Medulla oblongata (tissue), 1 donor: ENCODE measurements around the gene FUT2.
"Not testable (repeated sequence)": the region's sequence is repeated elsewhere in the genome, so short reads cannot be mapped to it uniquely, and the experiment has no call there.

Source experiments
- DNase-seq: peaks from one replicate; pipeline ENCODE4 v3.0.0-alpha.2; 2015; ENCODE audit errors: extremely low spot score

FUT2 gene

GRCh38 chr19:48670699-48671445 lies 24.9 kb upstream of the FUT2 start:
- DNase-seq: no peak

DNA sequence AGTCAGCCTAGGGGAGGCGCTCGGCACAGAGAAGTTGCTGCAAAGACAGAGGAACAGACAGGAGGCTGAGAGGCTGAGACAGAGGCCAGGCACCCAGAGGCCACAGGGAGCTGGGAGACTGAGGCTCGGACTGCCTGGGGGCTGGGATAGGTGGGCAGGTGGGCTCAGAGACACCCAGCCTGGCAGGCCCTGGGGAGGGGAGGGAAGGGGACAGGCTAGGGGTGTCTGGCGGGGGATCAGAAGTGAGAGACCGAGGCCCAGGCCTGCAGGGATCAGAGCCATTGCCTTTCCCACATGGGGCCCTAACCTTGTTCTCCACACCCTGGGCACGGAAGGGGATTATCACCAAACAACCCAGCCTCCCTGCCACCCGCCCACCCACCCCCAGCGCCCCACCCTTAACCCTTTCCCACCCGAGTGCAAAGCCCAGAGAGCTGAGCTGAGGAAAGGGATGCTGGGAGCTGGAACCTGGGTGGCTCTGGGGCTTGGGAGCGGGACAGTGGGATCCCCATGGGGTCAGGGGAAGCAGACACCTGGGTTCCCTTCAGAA lies 24.2 kb upstream of the FUT2 start:
- DNase-seq: no peak

GRCh38 chr19:48672994-48673393 lies 22.8 kb upstream of the FUT2 start, which contains the start of gene NTN5:
Gene NTN5 (minus strand): TSS chr19:48673017. CDS start chr19:48670986, 2,031 bp downstream.
- no peak for DNase-seq

DNA sequence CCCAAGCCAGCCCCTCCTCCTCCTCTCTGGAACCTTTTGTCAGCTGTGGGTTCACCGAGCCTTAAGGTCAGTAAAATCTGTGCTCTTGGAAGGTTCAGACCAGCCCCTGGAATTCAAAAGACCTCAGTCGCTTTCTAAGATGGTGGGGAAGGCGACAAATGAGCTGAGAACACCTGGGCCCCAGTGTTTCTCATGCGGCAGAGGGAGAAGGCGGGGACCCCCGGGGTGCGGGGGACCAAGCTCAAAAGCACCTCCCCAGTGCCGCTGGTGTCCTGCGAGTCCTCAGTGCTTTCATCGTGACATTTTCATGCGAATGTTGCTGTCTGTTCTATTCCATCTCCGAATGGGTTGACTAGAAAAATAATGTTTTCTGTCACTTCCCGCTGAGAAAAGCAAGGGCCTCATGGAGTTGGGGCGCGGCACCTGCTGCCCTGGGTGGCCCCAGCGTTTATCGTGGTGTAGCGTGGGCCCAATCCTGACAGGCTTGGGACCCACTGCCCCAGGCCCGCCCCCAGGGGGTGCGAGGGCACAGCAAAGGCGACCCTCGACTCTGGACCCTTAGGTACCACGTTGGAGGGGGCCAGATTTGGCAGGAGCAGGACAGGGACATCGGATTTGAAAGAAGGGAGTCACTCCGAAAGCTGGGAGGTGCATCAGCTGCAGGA lies 22.2 kb upstream of the FUT2 start:
- no peak for DNase-seq

GRCh38 chr19:48674216-48674809 lies 21.5 kb upstream of the FUT2 start:
- no peak for DNase-seq

DNA sequence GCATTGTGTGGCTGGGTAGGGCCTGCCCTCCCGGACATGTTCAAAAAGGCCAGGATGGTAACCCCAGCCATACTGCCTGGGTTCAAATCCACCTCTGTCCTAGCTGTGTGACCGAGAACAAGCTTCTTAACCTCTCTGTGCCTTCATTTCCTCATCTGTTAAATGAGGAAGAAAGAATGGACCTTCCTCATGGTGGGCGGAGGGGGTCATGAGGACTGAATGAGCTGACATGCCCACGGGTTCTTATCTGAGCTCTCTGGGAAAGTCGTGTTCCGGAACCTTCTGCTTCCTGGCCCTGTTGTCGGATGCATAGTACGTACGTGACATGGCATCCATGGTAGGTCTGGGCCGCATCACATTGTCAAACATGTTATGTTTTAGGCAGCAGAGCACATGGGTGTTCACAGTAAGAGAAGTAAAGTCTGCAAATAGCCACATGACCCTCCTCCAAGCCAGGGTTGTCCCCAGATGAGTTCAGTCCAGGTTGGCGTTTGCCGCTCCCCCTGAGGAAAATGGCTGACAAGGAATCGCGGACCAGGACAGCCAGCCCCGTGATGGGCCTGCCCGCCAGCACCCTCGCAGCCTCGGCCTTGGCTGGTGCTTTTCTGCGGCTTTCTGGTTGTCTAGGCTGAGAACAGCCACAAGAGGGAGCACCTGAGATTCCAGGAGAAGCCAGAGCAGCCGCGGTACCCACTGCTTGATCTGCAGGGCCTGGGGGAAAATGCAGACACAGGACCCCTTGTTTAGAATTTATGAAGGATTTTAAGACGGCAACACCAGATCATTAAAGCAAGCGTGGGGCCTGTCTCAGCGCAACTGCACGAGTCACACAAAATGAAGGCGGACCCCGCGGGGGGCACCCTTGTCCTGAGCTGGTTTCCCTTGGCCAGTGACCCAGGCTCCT lies 20.6 kb upstream of the FUT2 start:
- DNase-seq: peak; percentile 95

GRCh38 chr19:48676487-48676886 lies 19.3 kb upstream of the FUT2 start:
- no peak for DNase-seq

DNA sequence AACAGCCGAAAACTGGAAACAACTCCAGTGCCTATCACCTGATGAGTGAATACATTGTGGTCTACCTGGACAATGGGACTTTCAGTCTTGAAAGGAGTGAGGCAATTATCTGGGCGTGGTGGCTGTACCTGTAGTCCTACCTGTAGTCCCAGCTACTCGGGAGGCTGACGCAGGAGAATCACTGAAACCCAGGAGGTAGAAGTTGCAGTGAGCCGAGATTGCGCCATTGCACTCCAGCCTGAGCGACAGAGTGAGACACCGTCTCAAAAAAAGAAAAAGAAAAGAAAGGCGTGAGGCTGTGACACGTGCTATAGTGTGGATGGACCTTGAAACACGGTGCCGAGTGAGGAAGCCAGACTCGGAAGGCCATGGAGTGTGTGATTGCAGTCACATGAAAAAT lies 18.9 kb upstream of the FUT2 start:
- no peak for DNase-seq

- DNase-seq: no peak
These were observed 17.6 kb upstream of the FUT2 start for GRCh38 chr19:48678201-48678600.

DNA sequence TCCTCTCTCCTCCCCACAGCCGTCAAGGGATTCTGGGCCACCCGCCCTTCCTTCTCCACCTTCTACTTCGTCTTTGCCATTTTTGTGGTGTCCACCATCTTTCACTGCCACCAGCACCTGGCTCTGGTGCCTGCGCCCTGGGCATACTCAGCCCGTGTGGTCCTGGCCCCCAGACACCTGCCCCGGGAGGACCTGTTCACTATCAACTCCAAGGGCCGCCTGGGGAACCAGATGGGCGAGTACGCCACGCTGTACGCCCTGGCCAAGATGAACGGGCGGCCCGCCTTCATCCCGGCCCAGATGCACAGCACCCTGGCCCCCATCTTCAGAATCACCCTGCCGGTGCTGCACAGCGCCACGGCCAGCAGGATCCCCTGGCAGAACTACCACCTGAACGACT lies 15.8 kb upstream of the FUT2 start:
- not testable (repeated sequence) for DNase-seq

GRCh38 chr19:48680436-48681126 lies 15.2 kb upstream of the FUT2 start:
- DNase-seq: no peak

DNA sequence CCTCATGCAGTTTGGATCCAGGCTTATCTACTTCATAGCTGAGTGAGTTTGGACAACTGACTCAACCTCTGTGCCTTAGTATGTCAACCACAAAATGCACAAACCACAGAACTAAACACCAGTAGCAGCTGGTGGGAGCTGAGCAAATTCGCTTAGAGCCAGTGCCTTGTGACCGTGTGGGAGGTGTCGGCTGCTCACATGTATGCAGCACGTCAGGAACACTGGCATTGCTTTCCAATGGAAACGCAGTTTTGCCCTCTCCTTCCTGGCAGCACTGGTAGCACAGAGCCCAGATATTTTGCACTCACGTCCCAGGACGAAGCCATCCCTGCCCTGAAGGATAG lies 14.7 kb upstream of the FUT2 start:
- no peak for DNase-seq

DNA sequence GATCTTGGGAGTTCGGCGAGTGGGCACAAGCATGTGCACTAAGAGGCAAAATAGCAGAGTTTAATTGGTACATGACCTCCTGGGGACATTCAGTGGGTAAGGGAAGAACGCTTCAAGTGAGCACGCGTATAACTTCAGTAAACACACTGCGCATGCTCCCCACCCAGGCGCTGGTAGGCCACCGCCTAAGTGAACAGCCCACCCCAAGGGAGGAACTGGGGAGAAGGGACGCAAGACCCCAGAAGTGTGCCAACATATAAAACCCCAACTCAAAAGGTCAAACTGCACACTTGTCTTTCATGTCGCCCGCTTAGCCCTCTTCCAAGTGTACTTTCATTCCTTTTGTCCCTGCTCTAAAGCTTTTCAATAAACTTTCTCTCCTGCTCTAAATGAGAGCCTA lies 12.4 kb upstream of the FUT2 start:
- DNase-seq: peak; percentile 89

- no peak for DNase-seq
These were observed 10.2 kb upstream of the FUT2 start for GRCh38 chr19:48685583-48685982.

- peak; percentile 62 for DNase-seq
These were observed 9.7 kb upstream of the FUT2 start for GRCh38 chr19:48686088-48686487.

DNA sequence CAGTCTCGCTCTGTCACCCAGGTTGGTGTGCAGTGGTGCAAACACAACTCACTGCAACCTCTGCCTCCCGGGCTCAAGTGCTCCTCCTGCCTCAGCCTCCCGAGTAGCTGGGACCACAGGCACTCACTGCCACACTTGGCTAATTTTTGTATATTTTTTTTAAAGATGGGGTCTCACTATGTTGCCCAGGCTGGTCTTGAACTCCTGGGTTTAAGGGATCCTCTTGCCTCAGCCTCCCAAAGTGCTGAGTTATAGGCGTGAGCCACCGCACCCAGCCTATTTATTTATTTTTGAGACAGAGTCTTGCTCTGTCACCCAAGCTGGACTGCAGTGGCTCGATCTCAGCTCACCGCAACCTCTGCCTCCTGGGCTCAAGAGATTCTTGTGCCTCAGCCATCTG lies 9.1 kb upstream of the FUT2 start:
- DNase-seq: not testable (repeated sequence)

GRCh38 chr19:48687776-48688175 lies 8.0 kb upstream of the FUT2 start:
- no peak for DNase-seq

DNA sequence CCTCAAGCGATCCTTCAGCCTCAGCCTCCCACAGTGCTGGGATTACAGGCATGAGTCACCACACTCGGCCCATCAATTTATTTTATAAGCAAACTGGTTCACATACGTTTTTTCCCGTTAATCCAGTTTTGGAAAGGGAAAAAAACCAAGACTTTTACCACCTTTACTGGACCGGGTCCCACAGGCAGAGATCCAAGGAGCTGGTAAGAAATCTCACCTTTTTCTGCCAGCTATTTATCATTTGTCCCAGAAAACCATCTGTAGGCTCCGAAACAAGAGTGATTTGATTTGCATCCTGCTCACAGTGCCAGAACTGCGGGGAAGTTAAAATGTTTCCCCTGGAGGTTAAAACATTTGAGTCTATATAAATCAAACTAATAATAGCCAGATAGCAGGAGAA lies 6.3 kb upstream of the FUT2 start:
- DNase-seq: no peak

- DNase-seq: not testable (repeated sequence)
These were observed 2.1 kb upstream of the FUT2 start for GRCh38 chr19:48693629-48694028.

DNA sequence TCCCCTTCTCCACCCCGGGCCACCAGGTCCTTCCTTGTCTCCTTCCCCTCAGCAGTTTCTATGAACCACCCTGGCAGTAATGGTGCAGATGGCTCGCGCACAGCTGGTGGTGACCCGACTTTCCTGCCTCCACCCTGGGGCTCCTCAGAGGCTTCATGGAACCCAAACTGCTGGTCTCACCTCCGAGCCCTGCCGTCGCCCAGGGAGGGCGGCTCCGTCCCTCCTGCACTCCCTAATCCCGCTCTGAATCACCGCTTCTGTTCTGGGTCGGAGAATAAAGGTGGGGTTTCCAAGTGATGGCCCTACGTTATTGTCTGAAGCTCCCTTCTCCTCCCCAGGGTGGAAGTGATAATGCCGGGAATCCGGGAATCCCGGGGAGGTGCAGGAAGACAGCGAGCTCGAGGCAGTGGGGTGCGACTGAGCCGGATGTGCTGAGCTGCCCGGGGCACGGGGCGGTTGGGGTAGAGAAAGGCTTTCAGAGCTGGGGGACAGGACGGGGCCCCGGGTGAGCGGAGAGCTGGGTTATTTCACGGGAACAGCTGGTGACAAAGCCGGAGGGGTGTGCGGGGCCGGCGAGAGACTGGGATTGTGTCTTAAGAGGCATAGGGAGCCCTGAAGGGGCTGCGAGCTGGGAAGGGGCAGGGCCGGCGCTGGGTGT lies 711 bp downstream of the FUT2 start:
- DNase-seq: no peak

- DNase-seq: no peak
These were observed 2.3 kb downstream of the FUT2 start for GRCh38 chr19:48698046-48698445.
